GM10847 (cell line): ENCODE results near the gene ARHGAP24.

Experiments
- POLR2A ChIP-seq: IDR thresholded peaks from 2 replicates; pipeline ENCODE4 v1.6.1; 2011; ENCODE audit not compliant: insufficient read length; ENCODE audit errors: extremely low read depth

Gene ARHGAP24

GRCh38 chr4:85591406-85592098, 116.6 kb downstream of the ARHGAP24 start:
- no peak for TF ChIP-seq POLR2A

- no peak for TF ChIP-seq POLR2A
Measured at GRCh38 chr4:85595098-85595775, 120.3 kb downstream of the ARHGAP24 start.

- TF ChIP-seq POLR2A, result no peak
Measured at GRCh38 chr4:85595796-85596559, 121.0 kb downstream of the ARHGAP24 start.

DNA sequence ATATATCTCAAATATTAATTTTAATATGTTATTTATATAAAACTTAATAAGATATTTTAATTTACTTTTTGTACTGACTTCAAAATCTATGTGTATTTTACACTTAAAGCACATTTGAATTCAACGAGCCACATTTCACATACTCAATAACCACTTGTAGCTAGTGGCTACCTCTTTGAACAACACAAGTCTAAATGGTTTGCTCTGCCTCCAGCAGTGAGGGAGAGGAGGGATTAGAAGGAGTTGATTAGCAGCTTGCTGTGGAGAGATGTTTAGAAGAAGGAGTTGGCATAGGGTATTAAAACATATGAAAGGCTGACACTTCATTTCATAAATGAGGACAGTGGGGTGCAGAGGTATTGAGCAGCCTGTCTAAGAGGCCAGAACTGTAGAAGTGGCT, 124.0 kb downstream of the ARHGAP24 start:
- TF ChIP-seq POLR2A, result no peak

- TF ChIP-seq POLR2A, result no peak
Measured at GRCh38 chr4:85600501-85600900, 125.6 kb downstream of the ARHGAP24 start.

DNA sequence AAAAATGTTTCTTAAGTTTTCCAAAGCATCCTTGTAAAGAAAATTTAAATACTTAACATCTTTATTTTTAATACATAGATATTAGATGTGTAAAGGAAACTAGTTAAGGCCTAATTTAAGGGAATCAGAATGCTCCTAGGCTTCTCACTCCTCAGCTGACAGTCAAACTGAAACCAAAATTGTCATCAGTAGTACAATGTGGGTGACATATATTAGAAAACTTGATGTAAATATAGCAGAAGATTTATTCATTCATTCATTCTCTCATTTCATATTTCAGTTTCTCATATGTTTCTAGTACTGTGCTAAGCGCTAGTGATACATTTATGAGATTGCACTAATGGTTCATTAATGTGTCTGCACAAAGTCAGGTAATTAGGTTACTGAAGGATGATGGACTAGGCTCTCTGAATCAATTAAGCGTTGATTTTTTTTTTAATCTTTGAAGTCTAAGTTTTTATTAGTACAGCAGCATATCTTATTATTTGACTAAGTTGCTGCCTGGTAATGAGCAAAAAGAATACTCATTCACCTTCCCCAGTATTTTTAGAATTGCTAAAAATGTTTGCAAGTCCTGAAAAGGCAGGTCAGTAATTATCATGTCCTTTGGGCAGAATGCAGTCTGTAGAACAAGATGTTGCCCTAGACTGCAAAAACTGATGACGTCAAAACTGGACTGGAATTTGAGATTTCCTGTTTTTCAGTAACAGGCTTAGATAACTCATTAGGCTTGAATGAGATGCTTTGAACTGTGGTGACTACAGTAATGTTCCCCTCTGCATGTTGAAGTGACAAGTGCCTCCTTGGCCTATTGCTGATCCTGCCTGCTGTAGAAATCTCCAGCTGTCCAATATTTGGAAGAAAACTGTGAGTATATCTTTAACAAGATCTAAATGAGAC, 128.7 kb downstream of the ARHGAP24 start:
- TF ChIP-seq POLR2A, result no peak

- TF ChIP-seq POLR2A, result no peak
Measured at GRCh38 chr4:85606505-85606904, 131.6 kb downstream of the ARHGAP24 start.

DNA sequence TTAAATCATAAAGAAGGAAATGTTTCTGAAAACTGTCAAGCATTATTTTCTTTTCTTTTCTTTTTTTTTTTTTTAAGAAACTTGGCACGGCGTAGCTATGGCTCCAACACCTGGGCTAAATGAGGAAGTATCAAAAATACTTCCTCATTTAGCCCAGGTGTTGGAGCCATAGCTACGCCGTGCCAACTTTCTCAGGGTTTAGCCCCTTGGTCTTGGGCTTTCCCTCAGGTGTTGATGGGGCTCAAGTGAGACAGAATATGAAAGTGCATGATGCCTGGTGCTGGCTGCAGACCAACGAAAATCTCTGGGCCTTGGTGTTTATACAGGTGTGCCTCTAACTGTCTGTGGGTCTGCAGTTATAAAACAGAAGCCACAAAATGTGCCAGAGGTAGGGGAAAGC, 132.7 kb downstream of the ARHGAP24 start:
- no peak for TF ChIP-seq POLR2A

GRCh38 chr4:85610450-85610849, 135.5 kb downstream of the ARHGAP24 start:
- TF ChIP-seq POLR2A, result no peak

DNA sequence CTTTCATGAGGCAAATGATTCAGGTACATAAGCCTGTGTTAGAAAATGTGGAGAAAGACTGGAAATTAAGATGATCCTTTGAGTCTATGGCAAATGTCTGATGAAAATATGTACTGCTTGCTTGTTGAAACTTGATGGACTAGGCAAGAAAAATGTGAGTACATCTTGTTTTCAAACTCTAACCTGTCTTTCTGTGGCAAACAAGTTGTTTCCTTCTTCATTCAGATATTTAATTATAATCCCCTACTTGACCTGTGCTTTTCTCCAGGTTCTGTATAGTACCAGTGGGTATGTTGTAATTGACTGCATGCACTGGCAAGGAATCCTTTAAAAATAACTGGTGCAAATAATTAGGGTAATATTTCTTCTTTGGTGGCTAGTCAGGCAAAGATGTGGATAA, 136.7 kb downstream of the ARHGAP24 start:
- no peak for TF ChIP-seq POLR2A

DNA sequence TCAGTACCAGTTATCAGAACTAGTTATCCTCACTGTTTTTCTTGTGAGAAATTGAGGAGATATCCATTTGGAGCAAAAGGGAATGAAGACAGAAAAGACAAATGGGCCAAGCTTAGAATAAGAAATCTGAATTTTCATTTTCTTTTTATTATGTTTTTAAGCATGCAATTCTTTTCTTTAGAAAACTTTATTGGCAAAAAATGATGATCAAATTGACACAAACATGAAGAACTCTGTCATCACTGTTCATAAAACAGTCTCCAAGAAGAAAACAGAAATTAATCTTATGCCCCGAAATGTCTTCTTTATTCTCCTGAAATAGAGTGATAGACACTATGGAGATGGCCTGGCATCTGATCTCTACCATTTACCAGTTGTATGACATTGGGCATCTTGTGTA, 139.0 kb downstream of the ARHGAP24 start:
- no peak for TF ChIP-seq POLR2A

DNA sequence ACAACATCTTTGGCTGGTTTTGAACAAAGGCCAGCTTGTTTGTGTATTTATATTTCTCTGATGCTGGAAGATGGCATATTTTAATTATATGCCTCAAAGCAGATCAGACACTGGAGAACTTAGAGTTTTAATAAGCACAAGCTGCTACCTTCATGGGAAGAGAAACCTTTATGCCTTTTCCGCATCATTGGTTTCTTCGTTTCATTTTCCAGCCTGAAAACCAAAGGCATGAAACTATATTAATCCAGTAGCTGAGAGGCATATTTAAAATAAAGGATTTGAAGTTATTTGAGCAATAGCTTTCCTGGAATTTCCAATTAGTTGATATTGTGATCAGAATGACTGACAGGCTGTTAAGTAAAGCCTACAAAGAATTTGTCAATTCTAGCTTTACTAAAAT, 141.0 kb downstream of the ARHGAP24 start:
- TF ChIP-seq POLR2A, result no peak

DNA sequence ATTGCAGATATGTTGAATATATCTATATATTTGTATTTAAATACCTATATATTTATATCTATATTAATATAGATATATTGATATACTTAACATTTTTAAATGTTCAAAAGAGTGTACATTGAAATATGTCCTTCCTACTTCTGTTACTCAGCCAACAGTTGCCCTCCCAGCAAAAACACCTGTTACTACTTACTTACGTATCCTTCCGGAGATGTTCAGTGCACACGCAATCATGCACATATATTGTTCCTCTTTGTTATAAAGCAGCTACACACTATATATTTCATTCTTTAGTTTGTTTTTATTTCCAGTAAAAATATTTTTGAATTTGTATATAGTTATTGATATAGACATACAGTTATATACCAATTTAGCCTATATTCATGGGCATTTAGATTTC, 142.3 kb downstream of the ARHGAP24 start:
- no peak for TF ChIP-seq POLR2A

- TF ChIP-seq POLR2A, result no peak
Measured at GRCh38 chr4:85632981-85633380, 158.0 kb downstream of the ARHGAP24 start.

GRCh38 chr4:85637778-85638177, 162.8 kb downstream of the ARHGAP24 start:
- no peak for TF ChIP-seq POLR2A

DNA sequence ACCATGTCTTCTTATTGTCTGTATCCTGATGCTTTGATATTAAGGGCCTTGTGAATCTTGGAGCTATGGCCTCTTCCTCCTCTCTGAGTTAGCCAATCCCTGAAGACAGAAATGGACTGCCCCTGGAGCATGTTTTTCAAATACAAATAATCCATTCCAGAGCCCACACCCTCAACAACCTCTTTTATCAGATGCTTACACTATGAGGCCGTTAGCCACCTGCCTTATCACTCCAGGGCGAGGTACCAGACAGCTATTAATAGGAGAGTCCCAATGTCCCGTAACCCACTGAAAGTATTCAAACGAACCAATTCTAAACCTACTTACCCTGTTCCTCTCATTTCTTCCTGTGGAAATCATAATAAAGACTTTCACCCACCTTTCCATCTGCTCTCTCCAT, 165.0 kb downstream of the ARHGAP24 start:
- no peak for TF ChIP-seq POLR2A
